Breast epithelium (tissue), 3 donors: ENCODE measurements around the gene NUAK1.

Experiments
- CTCF ChIP-seq, 3 donors: fragments of 450-650 bp; IDR thresholded peaks; one replicate each; pipeline ENCODE4 v1.5.1; 2016 to 2017; ENCODE audit warnings: antibody characterized with exemption in 3 of 3, mild to moderate bottlenecking in 3 of 3, moderate library complexity in 3 of 3
- POLR2A ChIP-seq: fragments of 450-650 bp; IDR thresholded peaks from one replicate; pipeline ENCODE4 v1.6.1; 2016; ENCODE audit warnings: antibody characterized with exemption, mild to moderate bottlenecking, moderate library complexity
- POLR2AphosphoS5 ChIP-seq, 3 donors: sonication (generic); formaldehyde crosslinking; IDR thresholded peaks; one replicate each; pipeline ENCODE4 v1.6.1; 2017; ENCODE audit warnings: antibody characterized with exemption in 3 of 3

- TF ChIP-seq CTCF (IDR thresholded peaks at IDR 0.05): no peak
- TF ChIP-seq POLR2A: no peak
- TF ChIP-seq POLR2AphosphoS5 (IDR thresholded peaks at IDR 0.05): no peak
Measured at GRCh38 chr12:106064721-106065021, 74.1 kb downstream of the NUAK1 start.
